GM10266 (cell line): ENCODE measurements around the gene CSNK2B.
A peak's percentile ranks its signal among the peaks of the same experiment; 100 is the strongest.

Source experiments
- DNase-seq: peaks from one replicate; pipeline ENCODE4 v3.0.0; 2012; ENCODE audit errors: extremely low spot score
- TF ChIP-seq, protein P1 (sequence below): IDR thresholded peaks from 2 replicates; pipeline ENCODE4 v1.5.1; 2012; ENCODE audit warnings: mild to moderate bottlenecking, low read depth; ENCODE audit not compliant: control insufficient read depth, insufficient read depth; ENCODE audit errors: missing control alignments

The CSNK2B gene

DNA sequence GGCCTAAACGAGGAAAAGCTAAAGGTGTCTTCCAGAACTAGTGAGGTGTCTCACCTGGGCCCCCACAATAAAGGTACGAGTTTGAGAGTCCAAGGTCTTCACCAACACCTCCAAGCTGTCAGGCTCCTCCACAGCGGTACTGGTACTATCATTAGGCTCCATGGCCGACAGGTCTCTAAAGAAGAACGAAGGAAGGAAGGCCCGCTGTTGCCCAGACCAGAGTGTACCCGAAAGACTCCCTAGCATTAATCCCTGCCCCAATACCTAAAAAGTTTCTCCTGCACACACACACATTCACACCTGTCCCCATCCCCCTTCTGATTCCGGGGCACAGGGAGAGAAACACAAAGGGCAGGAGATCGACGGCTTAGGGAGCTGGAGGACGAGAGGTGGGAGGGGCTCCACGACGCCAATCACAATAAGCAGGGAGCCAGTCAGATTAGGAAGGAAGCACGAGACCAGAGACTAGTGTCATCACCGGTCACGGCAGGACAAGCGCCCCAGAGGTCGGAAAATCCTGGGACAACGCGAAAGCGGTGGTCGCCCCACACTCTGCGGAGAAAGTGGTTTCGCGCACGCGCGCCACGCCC, 14.2 kb upstream of the CSNK2B start:
- peak; percentile 71 for DNase-seq
- TF ChIP-seq, protein P1, sequence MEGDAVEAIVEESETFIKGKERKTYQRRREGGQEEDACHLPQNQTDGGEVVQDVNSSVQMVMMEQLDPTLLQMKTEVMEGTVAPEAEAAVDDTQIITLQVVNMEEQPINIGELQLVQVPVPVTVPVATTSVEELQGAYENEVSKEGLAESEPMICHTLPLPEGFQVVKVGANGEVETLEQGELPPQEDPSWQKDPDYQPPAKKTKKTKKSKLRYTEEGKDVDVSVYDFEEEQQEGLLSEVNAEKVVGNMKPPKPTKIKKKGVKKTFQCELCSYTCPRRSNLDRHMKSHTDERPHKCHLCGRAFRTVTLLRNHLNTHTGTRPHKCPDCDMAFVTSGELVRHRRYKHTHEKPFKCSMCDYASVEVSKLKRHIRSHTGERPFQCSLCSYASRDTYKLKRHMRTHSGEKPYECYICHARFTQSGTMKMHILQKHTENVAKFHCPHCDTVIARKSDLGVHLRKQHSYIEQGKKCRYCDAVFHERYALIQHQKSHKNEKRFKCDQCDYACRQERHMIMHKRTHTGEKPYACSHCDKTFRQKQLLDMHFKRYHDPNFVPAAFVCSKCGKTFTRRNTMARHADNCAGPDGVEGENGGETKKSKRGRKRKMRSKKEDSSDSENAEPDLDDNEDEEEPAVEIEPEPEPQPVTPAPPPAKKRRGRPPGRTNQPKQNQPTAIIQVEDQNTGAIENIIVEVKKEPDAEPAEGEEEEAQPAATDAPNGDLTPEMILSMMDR: no peak

DNA sequence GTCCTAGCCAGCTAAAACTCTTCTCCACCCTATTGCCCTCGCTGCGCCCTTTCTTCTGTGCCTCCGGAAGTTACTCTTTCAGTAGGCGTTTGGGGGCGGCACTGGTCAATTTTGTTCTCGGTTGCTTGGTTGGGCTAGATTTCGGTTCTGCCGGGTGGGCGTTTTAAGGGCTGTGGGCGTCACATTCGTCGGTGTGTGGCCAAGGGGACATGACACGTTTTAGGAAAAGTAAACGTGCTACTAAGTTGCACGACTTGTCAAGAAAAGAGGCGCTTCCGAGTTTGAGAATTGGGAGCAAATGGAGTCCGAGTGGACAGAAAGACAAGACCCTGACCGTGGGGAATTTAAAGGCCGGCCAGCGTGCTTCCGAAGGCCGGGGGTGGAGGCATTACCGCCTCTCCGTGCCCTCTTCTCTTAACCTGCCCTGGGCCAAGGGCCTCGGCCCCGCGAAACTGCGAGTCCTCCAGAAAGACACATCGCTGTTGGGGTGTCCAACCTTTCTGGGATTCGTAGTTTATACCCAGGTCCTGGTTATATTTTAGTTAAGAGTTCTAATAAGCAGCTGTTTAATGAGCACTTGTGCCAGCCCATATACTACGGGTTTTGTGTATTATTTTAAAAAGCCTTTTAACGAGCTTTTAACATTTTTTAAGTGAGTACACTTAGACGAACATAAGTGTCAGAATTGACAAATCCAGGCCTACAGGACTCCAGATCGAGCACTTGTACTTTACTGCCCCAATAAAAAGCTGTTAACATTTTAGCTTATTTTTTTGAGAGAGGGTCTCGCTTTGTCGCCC, 12.8 kb upstream of the CSNK2B start:
- peak; percentile 91 for DNase-seq
- TF ChIP-seq, protein P1: no peak

DNA sequence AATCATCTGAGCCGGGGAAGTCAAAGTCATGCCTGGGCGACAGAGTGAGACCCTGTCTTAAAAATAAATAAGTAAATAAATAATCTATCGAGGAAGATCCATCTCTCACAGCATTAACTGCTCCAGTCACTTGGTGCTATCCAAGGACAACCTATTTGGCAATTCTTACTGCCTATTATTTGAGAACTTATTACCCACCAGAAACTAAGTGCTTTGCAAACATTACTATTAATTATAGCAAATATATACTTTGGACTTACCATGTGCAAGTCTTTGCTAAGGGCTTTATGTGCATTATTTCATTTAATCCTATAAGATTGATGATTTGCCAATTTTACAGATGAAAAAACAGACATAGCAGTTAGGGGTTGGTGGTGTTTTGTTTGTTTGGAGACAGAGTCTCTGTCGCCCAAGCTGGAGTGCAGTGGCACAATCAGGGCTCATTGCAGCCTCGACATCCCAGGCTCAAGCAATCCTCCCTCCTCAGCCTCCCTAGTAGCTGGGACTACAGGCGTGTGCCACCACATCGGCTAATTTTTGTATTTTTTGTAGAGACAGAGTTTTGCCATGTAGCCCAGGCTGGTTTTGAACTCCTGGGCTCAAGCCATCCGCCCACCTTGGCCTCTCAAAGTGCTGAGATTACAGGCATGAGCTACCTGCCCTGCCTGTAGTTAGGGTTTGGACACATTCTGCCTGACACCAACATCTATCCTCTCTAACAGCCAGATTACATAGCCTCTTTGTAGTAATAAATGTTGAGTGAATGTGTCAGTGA, 11.1 kb upstream of the CSNK2B start:
- no peak for DNase-seq
- TF ChIP-seq, protein P1: no peak

DNA sequence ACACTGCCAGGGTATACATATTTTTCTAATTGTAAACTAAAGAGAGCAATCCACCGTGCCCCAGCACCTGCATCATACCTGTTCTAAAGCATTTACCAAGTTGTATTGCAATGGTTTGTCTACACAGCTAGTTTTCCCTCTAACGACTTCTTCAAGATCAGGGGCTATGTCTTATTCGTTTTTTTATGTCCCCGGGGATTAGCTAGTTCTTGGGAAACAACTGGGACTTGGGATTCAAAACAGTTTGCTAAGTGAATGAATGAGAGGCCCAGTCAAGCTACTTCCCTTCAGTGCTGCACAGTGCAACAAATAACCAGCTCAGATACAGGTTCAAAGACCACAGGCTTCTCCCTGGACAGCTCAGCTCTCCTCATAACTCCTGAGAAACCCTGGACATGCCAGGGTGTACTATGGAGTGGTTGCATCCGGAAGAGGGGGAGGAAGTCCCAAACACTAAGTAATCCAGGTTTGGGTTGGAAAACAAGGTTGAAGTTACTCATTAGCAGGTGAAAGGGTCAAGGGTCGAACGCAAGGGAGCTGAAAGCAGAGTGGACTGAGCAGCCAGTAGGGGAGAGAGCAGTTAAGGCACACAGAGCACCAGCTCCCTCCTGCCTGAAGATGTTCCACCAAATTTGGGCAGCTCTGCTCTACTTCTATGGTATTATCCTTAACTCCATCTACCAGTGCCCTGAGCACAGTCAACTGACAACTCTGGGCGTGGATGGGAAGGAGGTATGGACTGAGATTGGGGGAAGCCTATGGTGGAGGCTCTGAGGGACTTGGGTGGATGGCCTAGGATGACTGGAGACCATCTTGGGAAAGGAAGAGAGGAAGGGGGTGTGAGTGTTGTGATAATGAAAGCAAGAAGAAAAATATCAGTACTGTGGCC, 10.3 kb upstream of the CSNK2B start, which contains the start of gene APOM:
Gene APOM, plus strand, starts transcription at position 546 of the 889 bp plus-strand sequence. Its CDS starts 73 bp downstream, at position 619.
- TF ChIP-seq, protein P1: no peak
- DNase-seq: no peak

DNA sequence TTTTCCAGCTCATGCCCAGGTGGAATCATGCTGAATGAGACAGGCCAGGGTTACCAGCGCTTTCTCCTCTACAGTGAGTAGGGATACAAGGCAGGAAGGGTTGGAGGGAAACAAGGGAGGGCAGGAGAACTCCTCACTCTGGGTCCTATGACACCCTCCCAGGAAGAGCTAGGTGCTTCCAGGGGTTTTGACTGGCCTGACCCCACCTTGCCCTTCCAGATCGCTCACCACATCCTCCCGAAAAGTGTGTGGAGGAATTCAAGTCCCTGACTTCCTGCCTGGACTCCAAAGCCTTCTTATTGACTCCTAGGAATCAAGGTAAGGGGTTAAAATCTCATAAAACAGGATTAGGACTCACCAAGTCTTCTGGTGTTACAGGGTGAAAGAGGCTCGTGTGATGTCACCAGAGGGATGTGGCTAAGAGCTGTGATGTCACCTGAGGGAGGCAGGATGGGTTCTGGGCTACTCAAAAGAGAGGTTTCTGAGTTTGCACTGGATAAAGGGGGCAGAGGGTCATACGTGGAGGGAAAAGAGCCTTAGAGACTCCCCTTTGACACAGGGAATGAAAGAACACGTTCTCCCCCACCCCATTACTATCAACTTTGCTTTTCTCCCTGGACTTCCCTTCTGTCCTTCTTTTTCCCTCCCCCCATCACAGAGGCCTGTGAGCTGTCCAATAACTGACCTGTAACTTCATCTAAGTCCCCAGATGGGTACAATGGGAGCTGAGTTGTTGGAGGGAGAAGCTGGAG, 8.3 kb upstream of the CSNK2B start:
- TF ChIP-seq, protein P1: no peak
- DNase-seq: no peak

DNA sequence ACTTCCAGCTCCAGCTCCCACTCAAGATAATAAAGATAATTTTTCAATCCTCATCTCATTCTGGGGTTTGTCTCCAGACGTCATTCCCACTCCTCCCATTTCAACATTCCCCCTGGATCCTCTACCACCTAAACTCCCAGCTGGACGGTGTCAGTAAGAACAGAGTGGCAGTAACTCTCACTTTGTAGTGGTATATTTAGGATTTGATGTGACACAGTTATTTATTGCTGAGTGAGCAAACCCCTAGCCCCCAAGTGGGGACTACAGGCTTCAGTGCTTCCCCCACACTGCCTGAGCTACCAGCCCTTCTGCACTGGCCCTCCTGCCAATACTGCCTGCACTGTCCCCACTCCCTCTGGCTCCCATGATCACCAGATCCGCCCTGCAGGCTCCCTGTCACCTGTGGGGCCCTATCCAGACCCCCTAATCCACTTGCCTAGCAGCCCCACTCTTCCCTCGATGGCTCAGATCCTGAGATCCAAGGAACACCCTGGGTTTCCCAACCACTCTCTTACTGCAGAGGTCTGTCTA, 7.7 kb upstream of the CSNK2B start:
- no peak for DNase-seq
- TF ChIP-seq, protein P1: no peak
